Measurements from ENCODE around the gene ERVH48-1.
"Not testable (repeated sequence)": the region's sequence is repeated elsewhere in the genome, so short reads cannot be mapped to it uniquely, and the experiment has no call there.

ERVH48-1 gene

DNA sequence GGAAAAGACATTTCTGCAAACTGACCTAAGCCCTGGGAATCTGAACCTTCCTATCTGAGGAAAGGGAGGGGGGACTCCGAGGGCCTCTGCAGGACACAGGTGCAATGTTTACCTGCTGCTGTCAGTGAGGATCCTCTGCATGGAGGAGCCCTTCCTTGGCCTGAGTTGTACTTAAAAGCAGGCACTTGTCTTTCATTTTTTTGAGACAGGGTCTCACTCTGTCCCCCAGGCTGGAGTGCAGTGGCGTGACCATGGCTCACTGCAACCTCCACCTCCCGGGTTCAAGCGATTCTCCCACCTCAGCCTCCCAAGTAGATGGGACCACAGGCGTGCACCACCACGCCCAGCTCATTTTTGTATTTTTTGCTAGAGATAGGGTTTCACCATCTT, 13.2 kb upstream of the ERVH48-1 start:
- FAIRE-seq = not testable (repeated sequence)

DNA sequence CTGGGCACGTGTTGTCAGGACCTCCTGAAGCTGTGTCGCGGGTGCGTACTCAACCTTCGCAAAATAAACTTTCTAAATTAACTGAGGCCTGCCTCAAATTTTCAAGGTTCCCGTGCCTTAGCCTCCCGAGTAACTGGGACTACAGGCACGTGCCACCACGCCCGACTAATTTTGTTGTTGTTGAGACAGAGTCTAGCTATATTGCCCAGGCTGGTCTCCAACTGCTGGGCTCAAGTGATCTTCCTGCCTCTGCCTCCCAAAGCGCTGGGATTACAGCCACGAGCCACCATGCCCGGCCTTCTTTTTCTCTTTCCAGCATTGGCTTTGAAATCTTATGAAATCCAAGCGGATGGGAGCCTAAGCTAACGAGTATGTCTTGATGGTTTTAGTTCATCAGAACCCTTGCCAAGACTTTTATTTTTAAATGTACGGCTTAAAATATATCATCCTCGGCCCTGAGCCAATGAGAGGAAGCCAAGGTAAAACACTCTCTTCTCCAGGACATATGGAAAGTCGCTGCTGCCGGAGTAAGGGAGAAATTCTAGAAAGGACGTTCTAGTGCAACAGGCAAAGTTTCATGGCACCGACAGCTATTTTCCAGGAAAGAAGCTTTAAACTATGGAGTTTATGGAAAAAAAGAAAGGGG, 12.7 kb upstream of the ERVH48-1 start:
- FAIRE-seq = no peak

DNA sequence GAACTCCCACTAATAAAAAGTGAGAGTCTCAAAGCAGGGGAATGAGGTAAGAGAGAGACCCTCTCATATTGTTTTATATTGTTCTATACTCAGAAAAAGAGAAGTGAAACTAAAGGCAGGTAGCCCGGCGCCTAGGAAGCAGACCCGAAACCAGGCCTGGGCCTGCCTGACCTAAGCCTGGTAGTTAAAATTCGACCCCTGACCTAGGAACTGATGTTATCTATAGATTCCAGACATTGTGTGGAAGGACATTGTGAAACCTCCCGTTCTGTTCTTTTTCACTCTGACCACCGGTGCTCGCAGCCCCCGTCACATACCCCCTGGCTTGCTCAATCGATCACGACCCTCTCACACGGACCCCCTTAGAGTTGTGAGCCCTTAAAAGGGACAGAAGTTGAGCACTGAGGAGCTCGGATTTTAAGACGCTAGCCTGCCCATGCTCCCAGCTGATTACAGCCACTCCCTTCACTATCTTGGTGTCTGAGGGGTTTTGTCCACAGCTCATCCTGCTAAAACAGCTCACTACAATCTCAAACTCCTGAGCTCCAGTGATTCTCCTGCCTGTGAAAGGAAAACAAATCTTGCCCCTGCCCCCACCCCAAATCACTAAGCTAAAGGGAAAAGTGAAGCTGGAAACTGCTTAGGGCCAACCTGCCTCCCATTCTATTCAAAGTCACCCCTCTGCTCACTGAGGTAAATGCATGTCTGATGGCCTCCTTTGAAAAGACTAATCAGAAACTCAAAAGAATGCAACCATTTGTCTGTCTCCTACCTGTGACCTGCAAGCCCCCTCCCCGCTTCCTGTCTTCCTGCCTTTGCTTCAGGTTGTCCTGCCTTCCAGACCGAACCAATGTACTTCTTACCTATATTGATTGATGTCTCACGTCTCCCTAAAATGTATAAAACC, 11.9 kb upstream of the ERVH48-1 start:
- FAIRE-seq = not testable (repeated sequence)

DNA sequence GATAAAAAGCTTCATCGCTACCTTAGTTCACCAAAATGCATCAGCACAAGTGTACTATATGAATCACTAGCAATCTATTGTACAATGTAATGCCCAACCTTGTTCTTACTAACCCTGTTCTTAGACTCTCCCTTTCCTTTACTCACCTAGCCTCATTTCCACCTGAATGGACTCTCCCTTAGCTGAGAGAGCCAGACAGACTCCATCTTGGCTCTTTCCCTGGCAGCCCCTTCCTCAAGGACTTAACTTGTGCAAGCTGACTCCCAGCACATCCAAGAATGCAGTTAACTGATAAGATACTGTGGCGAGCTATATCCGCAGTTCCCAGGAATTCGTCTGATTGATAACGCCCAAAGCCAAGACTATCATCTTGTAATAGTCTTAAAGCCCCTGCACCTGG, 10.9 kb upstream of the ERVH48-1 start:
- not testable (repeated sequence) for FAIRE-seq

DNA sequence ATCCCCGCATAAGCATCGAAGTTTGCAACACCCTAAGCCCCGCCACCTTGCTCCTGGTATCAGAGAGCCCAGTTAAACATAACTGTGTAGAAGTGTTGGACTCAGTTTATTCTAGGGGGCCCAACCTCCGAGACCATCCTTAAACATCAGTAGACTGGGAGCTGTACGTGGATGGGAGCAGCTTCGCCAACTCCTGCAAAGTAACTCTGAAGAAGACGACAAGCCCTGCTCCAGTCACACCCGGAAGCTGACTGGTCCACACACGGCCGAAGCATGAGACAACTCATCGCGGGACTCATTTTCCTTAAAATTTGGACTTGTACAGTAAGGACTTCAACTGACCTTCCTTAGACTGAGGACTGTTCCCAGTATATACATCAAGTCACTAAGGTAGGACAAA, 8.5 kb upstream of the ERVH48-1 start:
- FAIRE-seq = not testable (repeated sequence)

DNA sequence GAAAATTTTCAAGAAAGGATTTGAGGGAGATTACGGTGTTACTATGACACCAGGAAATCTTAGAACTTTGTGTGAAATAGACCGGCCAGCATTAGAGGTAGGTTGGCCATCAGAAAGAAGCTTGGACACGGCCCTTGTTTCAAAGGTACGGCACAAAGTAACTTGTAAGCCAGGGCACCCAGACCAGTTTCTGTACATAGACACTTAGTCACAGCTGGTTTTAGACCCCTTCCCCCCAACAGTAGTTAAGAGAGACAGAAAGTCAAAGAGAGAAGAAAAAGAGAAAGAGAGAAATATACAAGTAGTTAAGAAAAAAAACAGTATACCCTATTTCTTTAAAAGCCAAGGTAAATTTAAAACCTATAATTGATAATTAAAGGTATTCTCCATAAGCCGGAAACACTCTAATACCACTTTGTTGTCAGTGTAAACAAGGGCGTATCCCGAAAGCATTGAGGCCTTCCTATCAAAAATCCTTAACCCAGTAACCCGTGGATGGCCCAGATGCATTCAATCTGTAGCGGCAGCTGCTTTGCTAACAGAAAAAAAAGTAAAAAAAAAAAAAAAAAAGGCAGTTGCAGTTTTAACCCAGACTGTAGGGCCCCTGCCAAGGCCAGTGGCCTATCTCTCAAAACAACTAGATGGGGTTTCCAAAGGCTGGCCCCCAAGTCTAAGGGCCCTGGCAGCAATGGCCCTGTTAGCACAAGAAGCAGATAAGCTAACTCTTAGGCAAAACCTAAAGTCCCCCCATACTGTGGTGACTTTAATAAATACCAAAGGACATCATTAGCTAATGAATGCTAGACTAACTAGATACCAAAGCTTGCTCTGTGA, 7.9 kb upstream of the ERVH48-1 start:
- not testable (repeated sequence) for FAIRE-seq

DNA sequence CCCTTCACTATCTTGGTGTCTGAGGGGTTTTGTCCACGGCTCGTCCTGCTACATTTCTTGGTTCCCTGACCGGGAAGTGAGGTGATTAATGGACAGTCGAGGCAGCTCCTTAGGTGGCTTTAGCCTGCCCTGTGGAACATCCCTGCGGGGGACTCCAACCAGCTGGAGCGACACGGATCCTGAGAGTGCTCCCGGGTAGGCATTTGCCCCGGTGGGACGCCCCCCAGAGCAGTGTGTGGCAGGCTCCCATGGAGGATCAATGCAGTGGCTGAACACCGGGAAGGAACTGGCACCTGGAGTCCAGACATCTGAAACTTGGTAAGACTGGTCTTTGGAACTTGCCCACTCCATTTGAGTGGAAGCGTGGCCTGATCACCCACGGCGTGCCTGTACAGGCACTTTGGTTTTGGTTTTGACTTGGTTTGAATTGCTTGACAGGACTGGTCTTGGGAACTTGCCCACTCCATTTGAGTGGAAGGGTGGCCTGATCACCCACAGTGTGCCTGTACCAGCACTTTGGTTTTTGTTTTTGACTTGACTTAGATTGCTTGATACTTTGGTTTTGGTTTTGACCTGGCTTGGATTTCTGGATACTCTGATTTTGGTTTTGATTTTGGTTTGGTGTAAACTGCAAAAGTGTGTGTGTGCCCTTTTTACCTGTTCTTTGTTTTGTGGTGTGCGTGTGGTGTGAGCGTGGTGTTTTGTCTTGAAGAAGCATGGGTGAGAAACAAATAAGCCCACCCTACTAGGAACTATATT, 7.1 kb upstream of the ERVH48-1 start:
- FAIRE-seq = not testable (repeated sequence)

DNA sequence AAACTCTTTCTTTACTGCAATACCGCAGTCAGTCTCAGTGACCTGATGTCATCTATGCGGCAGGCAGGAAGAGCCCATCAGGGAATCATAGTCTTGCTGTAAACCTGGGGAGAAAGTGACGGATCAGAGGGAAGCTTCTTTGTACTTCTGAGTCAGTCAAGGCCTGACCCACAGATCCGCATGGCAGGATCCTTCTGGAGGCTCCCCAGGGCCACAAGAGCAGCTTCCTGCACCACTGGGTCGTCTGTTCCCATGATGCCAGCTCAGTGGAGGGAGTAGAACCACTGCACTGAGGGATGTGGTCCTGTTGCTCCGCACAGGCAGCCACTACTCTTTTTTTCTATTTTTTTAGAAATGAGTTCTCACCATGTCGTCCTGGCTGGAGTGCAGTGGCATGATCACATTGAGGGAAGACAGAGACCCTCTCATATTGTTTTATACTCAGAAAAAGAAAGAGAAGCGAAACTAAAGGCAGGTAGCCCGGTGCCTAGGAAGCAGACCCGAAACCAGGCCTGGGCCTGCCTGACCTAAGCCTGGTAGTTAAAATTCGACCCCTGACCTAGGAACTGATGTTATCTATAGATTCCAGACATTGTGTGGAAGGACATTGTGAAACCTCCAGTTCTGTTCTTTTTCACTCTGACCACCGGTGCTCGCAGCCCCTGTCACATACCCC, 6.3 kb upstream of the ERVH48-1 start:
- FAIRE-seq = no peak

DNA sequence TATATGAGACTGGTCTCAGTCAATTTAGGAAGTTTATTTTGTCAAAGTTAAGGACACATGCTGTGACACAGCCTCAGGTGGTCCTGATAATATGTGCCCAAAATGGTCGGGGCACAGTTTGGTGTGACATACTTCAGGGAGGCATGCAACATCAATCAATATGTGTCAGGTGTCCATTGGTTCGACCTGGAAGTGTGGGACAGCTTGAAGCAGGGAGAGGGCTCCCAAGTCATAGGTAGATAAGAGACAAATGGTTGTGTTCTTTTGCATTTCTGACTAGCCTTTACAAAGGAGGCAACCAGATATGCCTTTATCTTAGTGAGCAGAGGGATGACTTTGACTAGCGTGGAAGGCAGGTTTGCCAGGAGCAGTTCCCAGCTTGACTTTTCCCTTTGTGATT, 4.5 kb upstream of the ERVH48-1 start:
- FAIRE-seq = no peak

DNA sequence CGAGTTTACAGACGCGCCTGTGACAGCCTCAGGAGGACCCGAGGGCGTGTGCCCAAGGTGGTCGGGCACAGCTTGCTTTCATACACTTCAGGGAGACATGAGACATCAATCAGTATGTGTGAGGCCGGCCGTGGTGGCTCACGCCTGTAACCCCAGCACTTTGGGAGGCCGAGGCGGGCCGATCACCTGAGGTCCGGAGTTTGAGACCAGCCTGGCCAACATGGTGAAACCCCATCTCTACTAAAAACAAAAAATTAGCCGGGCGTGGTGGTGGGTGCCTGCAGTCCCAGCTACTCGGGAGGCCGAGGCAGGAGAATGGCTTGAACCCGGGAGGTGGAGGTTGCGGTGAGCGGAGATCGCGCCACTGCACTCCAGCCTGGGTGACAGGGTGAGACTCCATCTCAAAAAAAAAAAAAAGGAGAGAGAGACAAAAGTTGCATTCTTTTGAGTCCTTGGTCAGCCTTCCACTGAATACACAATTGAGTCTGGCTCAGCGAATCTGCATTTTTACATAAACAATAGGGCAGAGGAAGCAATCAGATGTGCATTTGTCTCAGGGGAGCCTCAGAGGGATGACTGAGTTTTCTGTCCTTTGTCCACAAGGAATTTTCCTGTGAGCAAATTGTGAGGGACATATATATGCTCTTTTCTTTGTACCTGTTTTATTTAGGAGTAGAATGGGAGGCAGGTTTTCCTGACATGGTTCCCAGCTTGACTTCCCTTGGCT, 2.2 kb upstream of the ERVH48-1 start:
- FAIRE-seq = not testable (repeated sequence)

DNA sequence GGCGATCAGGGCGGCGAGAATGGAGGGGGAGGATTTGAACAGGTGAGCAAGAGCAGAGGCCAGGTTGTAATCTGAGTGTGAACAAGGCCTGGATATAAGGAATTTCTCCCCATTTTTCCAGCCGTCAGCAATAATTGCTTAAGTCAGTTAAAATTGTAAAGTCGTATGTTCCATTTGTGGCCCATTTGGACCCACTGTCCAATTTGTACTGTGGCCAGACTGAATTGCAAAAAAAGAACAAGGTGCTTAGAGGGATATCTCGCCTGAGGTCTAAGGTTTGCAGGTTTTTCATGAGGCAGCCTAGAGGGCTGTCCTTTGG, 1.0 kb downstream of the ERVH48-1 start:
- no peak for FAIRE-seq

DNA sequence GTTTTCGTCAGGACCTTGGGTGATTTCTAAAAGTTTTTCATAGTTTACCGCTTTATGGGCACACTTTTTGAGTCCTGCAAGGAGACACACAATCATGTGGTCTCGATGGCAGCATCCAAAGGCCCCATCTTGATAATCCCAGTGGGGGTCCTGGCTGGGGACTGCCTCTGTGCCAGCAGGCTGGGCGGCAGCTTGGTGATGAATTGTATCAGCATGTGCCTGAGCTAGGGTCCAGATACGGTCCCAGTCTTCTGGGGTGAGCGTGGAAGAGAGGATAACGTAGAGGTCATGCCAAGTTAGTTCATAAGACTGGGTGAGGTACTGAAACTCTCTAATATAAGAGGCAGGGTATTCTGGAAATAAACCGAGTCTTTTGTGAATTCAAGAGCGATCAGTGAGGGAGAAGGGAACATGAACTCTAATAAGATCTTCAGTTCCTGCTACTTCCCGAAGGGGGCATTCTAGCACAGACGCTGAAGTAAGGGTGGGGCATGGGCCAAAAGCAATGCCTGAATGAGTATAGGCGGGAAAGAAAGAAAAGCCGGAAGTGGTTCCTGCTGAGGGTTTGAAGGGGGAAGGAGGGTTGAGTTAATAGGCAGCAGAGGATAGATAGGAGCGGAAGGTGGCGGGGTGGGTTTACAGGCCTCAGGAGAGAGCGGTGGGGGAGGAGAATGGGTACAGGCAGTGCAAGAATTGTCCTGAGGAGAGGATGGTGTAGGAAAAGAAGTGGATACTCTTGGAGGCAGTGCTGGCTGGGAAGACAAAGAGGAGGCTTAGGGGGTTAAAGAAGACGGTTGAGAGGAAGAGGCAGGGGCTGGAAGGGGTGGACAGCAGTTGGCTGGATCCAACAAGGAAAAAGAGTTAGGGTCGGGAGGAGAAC, 1.6 kb downstream of the ERVH48-1 start:
- FAIRE-seq = peak; percentile 93

DNA sequence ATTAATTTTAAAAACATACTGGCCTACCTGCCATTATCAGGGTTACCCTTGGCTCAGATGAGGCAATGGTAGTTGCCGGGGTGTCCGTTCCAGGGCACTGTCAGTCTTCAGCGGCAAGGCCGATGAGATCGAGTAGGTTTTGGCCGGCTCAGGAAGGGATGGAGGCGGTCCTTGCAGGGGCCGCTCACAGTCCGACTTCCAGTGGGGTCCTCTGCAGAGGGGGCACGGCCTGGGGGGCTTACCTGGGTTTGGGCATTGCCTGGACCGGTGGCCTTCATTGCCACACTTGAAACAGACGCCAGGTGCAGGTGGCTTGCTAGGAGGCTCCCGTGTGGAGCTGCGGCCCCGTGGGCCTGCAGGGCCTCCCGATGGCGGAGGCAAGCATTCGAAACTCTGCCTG, 2.5 kb downstream of the ERVH48-1 start:
- no peak for FAIRE-seq

DNA sequence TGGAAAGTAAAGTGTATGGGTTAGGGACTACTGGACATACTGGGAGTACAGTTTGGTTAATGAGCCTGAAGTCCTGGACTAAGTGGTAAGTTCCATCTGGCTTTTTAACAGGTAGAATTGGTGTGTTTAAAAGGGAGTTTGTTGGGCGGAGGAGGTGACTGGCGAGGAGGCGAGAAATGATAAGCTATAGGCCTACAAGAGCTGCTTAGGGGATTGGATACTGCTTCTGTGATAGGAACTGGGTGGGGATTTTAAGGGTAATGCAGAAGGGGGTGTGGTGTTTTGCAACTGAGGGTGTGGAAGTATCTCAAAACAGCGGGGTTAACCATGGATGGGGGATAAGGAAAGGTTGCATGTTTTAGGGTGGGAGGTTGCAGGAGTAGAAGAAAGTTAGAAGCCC, 3.5 kb downstream of the ERVH48-1 start:
- FAIRE-seq = no peak

DNA sequence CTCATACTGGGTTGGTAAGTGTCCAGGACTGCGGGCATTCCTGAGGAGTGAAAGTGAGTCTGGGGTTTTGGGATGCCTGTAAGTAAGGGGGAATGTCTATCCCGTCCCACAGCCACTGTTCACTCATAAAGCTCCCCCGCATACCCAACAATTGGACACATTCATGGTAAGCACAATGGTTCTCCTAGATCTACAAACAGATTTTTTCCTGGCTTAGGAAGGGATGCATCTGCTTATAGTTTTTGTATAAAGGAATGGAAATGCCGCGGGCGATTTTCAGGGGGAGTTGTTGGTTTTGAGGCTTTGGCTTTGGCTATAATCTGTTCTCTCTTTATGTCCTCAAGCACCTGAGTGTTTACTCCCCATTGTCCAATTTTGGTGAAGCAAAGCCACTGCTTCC, 7.1 kb downstream of the ERVH48-1 start:
- FAIRE-seq = no peak

DNA sequence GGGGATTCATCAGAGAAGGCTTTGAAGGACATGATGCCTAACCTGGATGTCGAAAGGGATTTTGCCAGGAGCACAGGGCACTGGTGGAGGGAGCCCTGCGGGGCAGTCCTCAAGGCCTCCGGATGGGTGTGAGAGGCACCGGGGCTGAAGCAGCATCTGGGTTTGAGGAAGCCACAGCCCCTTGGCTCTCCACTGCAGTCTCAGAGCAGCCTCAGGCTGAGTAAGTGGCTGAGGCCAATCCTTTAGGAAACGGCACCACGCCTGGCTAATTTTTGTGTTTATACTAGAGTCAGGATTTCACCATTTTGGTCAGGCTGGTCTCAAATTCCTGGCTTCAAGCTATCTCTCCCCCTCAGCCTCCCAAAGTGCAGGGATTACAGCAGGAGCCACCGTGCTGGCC, 12.0 kb downstream of the ERVH48-1 start:
- no peak for FAIRE-seq

DNA sequence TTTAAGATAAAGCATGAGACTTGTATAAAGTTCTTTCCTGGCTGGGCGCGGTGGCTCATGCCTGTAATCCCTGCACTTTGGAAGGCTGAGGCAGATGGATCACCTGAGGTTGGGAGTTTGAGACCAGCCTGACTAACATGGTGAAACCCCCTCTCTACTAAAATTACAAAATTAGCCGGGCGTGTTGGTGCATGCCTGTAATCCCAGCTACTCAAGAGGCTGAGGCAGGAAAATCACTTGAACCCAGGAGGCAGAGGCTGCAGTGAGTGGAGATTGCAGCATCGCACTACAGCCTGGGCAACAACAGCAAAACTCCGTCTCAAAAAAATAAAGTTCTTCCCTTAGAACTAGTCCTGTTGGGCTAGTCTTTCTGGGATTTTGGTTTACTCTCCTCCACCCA, 13.5 kb downstream of the ERVH48-1 start:
- FAIRE-seq = not testable (repeated sequence)

DNA sequence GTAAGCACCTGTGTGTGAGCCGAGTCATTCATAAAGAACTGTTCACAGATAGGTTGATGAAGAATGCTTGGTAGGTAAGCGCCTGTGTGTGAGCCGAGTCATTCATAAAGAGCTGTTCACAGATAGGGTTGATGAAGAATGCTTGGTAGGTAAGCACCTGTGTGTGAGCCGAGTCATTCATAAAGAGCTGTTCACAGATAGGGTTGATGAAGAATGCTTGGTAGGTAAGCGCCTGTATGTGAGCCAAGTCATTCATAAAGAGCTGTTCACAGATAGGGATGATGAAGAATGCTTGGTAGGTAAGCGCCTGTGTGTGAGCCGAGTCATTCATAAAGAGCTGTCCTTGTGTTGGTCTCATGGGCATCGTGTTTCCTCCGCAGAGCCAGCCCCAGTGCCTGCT, 16.9 kb downstream of the ERVH48-1 start:
- not testable (repeated sequence) for FAIRE-seq

DNA sequence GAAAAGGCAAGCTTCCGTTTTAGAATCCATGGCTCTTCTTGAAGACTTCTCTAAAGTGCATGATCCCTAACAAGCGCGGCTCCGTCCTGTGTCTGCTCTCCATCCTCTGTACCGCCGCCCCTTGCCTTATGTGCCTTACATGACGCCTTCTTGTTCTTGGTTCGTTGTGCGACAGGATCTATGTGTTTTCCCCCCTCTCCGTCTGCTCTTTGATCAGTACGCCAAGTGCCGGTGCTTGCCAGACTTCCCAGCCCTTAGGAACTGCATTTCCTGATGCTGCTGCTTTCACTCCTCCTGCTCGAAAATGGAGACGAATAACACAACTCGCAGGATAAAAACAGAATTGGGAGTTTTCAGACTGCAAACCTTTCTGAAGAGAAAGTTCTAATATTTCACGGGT, 19.2 kb downstream of the ERVH48-1 start:
- FAIRE-seq = no peak

DNA sequence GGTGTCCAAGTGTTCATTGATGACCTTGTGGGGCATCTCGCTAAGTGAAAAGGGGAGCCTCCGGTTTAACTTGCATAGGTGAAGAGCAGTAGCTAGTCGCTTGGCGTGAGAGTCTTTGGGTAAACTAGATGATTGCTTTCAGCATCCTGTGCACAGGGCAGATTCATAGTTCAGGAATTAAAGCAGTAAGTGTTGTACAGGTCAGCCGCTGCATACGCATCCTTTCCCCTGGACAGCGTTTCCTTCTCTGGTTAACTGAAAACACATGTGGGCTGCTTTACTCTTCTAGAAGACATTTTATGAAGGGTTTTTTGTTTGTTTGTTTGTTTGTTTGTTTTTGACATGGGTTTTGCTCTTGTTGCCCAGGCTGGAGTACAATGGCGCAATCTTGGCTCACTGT, 20.2 kb downstream of the ERVH48-1 start:
- no peak for FAIRE-seq

DNA sequence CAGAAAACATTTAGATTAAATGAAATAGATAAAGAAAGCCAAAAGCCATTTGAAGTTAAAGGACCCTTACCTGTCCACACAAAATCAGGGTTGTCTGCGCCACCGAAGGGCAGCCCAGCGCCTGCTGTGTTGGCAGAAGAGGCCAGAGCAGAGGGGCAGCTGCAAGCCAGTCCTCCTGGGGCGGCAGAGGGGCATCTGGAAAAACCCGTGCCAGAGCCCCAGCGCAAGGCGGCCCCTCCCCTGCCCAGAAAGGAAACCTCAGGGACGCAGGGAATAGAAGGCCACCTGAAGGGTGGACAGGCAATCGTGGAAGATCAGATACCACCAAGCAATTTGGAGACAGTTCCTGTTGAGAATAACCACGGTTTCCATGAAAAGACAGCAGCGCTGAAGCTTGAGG, 21.6 kb downstream of the ERVH48-1 start:
- no peak for FAIRE-seq
